Stimulated activated CD8-positive, alpha-beta memory T cell treated with anti-CD3 and anti-CD28 coated beads, Interleukin-7, amount 100 ng/mL, for 4 hours (primary cell): ENCODE results near the gene DEGS1.
"Not testable (repeated sequence)": the region's sequence is repeated elsewhere in the genome, so short reads cannot be mapped to it uniquely, and the experiment has no call there.

Experiments
- DNase-seq, 2 donors: peaks; one replicate each; pipeline ENCODE4 v3.0.0-alpha.2; 2020; ENCODE audit warnings: low read depth in 2 of 2

Gene DEGS1

GRCh38 chr1:224180783-224181452 is 2.1 kb upstream of the DEGS1 start:
- DNase-seq, result no peak

- DNase-seq, result no peak
Observed at GRCh38 chr1:224181453-224181810, 1.6 kb upstream of the DEGS1 start.

- DNase-seq, result no peak
Observed at GRCh38 chr1:224182057-224182865, 779 bp upstream of the DEGS1 start.

- DNase-seq, result peak; percentile 33 to 57
Observed at GRCh38 chr1:224183591-224184312, 712 bp downstream of the DEGS1 start.

- no peak for DNase-seq
Observed at GRCh38 chr1:224185208-224185607, 2.2 kb downstream of the DEGS1 start.

- DNase-seq, result no peak
Observed at GRCh38 chr1:224188286-224188685, 5.2 kb downstream of the DEGS1 start.

- DNase-seq, result no peak
Observed at GRCh38 chr1:224189561-224189960, 6.5 kb downstream of the DEGS1 start.

- no peak for DNase-seq
Observed at GRCh38 chr1:224192082-224192788, 9.2 kb downstream of the DEGS1 start.

GRCh38 chr1:224193319-224193966 is 10.4 kb downstream of the DEGS1 start:
- no peak for DNase-seq

- DNase-seq, result no peak
Observed at GRCh38 chr1:224196813-224197600, 14.0 kb downstream of the DEGS1 start.

GRCh38 chr1:224198572-224198971 is 15.5 kb downstream of the DEGS1 start:
- no peak for DNase-seq

- no peak for DNase-seq
Observed at GRCh38 chr1:224199679-224200078, 16.6 kb downstream of the DEGS1 start.

- no peak for DNase-seq
Observed at GRCh38 chr1:224201383-224201782, 18.3 kb downstream of the DEGS1 start.

GRCh38 chr1:224201853-224202252 is 18.8 kb downstream of the DEGS1 start:
- no peak for DNase-seq

GRCh38 chr1:224203243-224204016 is 20.4 kb downstream of the DEGS1 start:
- DNase-seq, result no peak

- DNase-seq, result peak; percentile 20 to 33
Observed at GRCh38 chr1:224205438-224205840, 22.4 kb downstream of the DEGS1 start.

GRCh38 chr1:224205931-224206538 is 23.0 kb downstream of the DEGS1 start:
- DNase-seq, result not testable (repeated sequence)

GRCh38 chr1:224211206-224211962 is 28.3 kb downstream of the DEGS1 start:
- no peak for DNase-seq

GRCh38 chr1:224212618-224213061 is 29.6 kb downstream of the DEGS1 start:
- no peak for DNase-seq
